Measurements from ENCODE around the gene TEX13D. TPM values are rescaled to one million over a fixed set of nuclear protein-coding genes. Genes with fewer than 3 reads are reported as not detected.

The TEX13D gene
- not detected in 2 replicates for total RNA-seq

DNA sequence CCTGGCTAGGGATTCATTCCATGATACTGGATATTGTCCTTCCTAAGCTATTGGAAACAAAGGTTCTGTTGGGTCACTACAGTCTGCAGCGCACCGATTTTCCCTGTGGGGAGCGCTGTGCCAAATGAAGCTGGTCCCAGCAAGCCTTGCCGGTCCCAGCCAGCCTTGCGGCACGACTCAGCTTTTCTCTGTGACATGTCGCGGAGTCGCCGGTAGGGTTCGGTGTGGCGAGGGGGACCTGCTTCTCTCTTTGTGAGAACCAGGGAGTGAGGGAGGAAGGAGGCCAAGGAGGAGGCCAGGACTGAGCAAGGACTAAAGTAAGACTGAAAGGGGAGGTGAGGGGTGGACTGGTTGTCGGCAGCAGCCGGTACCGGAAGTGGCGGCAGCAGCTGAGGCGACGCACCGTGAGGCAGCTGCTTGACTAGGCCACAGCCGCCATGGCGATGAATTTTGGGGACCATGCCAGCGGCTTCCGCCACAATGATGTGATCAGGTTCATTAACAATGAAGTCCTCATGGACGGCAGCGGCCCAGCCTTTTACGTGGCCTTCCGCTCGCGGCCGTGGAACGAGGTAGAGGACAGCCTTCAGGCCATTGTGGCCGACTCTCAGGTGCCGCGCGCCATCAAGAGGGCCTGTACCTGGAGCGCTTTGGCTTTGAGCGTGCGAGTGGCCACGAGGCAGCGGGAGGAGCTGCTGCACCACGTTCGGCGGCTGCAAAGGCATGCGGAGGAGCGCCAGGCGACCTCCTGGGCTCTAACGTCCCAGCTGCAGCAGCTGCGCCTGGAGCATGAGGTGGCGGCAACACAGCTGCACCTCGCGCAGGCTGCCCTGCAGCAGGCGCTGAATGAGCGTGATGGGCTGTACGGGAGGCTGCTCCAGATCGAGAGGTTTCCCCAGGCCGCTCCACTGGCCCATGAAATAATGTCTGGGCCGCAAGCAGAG is at the start of gene TEX13D:
TSS of gene TEX13D (plus strand) at position 180 of the 944 bp plus-strand sequence. CDS start at position 438, 258 bp downstream.

DNA sequence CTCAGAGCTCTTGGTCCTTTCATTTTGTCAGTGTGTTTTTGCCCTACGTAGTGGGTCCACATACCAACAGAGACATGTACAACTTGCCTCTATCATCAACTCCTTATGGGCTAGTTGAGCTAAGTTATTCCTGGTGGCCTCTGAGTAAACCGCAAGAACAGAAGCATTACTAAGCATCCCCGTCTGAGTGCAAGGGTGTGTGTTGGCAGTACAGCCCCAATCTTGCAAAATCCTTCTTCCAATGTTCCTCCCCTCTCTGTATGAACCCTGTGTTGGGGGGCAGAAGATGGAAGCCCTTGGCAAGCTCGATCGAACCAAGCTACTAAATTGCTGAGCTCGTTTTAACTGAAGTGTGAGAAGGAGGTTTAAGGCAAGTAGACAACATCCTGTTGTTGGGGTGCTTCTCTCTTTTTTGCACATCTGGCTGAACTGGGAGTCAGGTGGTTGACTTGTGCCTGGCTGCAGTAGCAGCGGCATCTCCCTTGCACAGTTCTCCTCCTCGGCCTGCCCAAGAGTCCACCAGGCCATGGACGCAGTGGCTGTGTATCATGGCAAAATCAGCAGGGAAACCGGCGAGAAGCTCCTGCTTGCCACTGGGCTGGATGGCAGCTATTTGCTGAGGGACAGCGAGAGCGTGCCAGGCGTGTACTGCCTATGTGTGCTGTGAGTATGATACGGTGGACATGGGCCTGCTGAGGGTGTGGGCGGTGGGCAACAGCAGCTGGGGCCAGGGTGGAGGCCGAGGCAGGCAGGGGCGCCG is 13.8 kb downstream of the TEX13D start, which contains the start of gene SH2D1A:
TSS of gene SH2D1A (plus strand) at position 447 of the 760 bp plus-strand sequence. CDS start at position 527, 80 bp downstream.

Other genes with a start within 250 kb of the TEX13D start
- gene SH2D1A, start 13.9 kb downstream of the TEX13D start, total RNA-seq: not detected in 2 replicates

Measured in smooth muscle cell of bladder (primary cell).